Astrocyte of the cerebellum (primary cell): ENCODE results near the gene MINDY4.

Source experiments
- DNase-seq: peaks from one replicate; pipeline ENCODE4 v3.0.0-alpha.2; 2011; ENCODE audit warnings: low read depth
- H3K4me3 ChIP-seq: 2 replicates; pipeline ENCODE4 v1.5.1; 2011; ENCODE audit warnings: mild to moderate bottlenecking, low read depth, low read length, moderate library complexity
- in situ Hi-C: cut with HindIII; loops from 2 replicates; pipeline ENCODE4 v1.10.0; 2017; ENCODE audit warnings: low sequenced_read_pairs
- TF ChIP-seq, protein P1 (sequence below): IDR thresholded peaks from 2 replicates; pipeline ENCODE4 v1.5.1; 2012; ENCODE audit warnings: low read length, low read depth, moderate library complexity, mild to moderate bottlenecking; ENCODE audit errors: missing control alignments

The MINDY4 gene

GRCh38 chr7:30928254-30928872 is 157.1 kb downstream of the MINDY4 start:
- in situ Hi-C loops, result no loop called here
- DNase-seq, result no peak
- no peak overlapping the region for H3K4me3 ChIP-seq
- TF ChIP-seq, protein P1, sequence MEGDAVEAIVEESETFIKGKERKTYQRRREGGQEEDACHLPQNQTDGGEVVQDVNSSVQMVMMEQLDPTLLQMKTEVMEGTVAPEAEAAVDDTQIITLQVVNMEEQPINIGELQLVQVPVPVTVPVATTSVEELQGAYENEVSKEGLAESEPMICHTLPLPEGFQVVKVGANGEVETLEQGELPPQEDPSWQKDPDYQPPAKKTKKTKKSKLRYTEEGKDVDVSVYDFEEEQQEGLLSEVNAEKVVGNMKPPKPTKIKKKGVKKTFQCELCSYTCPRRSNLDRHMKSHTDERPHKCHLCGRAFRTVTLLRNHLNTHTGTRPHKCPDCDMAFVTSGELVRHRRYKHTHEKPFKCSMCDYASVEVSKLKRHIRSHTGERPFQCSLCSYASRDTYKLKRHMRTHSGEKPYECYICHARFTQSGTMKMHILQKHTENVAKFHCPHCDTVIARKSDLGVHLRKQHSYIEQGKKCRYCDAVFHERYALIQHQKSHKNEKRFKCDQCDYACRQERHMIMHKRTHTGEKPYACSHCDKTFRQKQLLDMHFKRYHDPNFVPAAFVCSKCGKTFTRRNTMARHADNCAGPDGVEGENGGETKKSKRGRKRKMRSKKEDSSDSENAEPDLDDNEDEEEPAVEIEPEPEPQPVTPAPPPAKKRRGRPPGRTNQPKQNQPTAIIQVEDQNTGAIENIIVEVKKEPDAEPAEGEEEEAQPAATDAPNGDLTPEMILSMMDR, result no peak

GRCh38 chr7:30929686-30930085 is 158.5 kb downstream of the MINDY4 start:
- DNase-seq, result no peak
- TF ChIP-seq, protein P1, result no peak
- in situ Hi-C loops, result no loop called here
- no peak overlapping the region for H3K4me3 ChIP-seq

DNA sequence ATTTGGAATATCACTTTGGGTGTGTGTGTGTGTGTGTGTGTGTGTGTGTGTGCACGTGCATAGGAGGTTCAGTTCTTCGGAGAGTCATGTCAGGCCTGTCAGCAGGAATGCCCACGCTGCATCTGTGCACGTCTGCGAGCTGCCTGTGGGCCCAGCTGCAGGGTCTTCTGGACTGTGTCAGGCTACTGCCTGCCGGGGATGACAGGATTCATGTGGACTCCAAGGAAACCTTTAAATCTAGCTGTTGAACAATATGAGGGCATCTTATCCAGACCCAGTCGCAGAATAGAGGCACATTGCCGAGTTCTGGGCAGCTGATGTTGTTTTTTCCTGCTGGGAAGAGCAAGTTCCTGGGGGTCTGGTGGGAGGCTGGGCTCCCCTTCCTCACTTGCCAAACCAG is 159.4 kb downstream of the MINDY4 start:
- no peak overlapping the region for H3K4me3 ChIP-seq
- TF ChIP-seq, protein P1, result no peak
- in situ Hi-C loops, result no loop called here
- DNase-seq, result no peak

DNA sequence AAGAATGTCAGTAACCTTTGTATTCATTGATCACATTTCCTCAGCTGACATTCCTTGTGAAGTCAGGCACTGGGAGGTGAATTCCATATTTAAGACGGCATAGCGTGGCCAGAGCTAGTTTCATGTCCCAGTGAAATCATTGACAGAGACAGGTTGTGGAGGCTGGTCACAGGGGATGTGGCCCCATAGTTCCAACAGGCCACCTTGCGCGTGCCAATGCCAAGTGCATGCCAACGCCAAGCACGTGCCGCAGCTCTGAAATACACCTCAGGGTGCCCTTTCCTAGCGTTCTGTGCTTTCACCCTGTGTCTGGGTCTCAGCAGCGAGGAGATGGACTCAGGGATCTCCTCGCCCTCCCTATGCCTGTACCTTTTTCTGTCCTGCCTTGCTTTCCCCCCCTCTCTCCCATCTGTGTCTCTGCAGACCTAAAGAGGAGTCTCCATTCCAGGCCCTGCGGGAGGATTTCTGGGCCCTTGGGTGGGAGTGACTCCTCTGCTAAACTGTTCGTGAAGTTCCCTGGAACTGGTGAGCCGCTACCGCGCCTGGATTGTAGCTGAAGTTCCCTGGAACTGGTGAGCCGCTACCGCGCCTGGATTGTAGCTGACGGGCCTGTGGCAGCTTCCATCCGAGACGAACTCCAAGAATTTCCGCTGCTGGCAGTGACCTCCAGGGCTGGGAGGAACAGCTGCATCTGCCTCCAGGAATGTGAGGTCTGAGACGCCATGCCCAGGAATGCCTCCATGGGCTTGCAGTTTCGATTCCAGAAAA is 160.1 kb downstream of the MINDY4 start:
- in situ Hi-C loops, result no loop called here
- peak; percentile 22 for DNase-seq
- no peak overlapping the region for H3K4me3 ChIP-seq
- TF ChIP-seq, protein P1, result no peak

- in situ Hi-C loops, result no loop called here
- no peak for DNase-seq
- H3K4me3 ChIP-seq, result no peak overlapping the region
- TF ChIP-seq, protein P1, result no peak
Observed at GRCh38 chr7:30931929-30932540, 160.8 kb downstream of the MINDY4 start.

DNA sequence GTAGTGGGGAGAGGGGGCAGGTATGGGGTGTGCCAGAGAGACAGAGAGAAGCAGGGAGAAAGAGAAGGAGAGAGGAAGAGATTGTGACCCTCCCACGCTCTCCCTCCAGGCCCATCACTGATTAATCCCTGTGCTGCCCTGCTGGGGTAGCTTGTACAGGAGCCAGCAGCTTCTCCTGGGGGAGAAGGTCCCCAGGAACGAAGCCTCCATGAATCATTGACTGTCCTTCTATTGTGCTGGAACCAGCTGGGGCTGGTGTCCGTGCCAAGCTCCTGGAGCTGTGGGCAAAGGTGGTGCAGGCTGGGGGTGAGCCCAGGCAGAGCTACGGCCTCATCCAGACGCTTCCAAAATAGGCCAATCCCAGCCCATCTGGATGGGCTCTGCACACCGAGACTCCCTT is 161.3 kb downstream of the MINDY4 start:
- H3K4me3 ChIP-seq, result no peak overlapping the region
- no peak for DNase-seq
- in situ Hi-C loops, result no loop called here

More for the DNA sequence above, 161.3 kb downstream of the MINDY4 start:
- TF ChIP-seq, protein P1, result no peak
